Prostate gland (tissue), 2 donors: Measurements from ENCODE around the gene DENND5A.

Experiments used
- POLR2A ChIP-seq: fragments of 450-650 bp; IDR thresholded peaks from one replicate; pipeline ENCODE4 v1.6.1; 2016; ENCODE audit warnings: antibody characterized with exemption, mild to moderate bottlenecking
- POLR2AphosphoS5 ChIP-seq: sonication (generic); formaldehyde crosslinking; IDR thresholded peaks from one replicate; pipeline ENCODE4 v1.6.1; 2017; ENCODE audit warnings: antibody characterized with exemption
- TF ChIP-seq, protein P1 (sequence below), 4 experiments: fragments of 200-600 bp in 2 of 4; fragments of 450-650 bp in 2 of 4; sonication (generic) in 2 of 4; IDR thresholded peaks; 1 replicate in 3 of 4; 2 replicates in 1 of 4; pipeline ENCODE4 v1.5.1; 2016 to 2019; ENCODE audit warnings: antibody characterized with exemption in 4 of 4, mild to moderate bottlenecking in 2 of 4, moderate library complexity in 2 of 4

DNA sequence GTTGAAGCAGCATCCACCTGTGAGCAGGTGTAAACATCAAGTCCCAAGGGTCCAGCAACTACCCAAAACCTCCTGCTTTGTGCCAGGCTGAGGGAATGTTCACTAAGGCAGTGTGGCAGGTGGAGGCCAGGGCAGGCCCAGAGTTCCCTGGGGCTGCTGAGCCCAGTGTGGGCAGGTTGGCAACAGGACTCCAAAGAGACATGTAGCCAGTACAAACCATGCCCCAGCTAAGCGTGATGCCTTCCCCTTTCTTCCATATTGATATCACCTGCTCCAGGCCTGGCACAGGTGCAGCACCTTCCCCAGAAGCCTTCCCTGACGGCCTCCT, 143.7 kb downstream of the DENND5A start:
- TF ChIP-seq POLR2A (no peak), POLR2AphosphoS5 (no peak)
- TF ChIP-seq, protein P1, sequence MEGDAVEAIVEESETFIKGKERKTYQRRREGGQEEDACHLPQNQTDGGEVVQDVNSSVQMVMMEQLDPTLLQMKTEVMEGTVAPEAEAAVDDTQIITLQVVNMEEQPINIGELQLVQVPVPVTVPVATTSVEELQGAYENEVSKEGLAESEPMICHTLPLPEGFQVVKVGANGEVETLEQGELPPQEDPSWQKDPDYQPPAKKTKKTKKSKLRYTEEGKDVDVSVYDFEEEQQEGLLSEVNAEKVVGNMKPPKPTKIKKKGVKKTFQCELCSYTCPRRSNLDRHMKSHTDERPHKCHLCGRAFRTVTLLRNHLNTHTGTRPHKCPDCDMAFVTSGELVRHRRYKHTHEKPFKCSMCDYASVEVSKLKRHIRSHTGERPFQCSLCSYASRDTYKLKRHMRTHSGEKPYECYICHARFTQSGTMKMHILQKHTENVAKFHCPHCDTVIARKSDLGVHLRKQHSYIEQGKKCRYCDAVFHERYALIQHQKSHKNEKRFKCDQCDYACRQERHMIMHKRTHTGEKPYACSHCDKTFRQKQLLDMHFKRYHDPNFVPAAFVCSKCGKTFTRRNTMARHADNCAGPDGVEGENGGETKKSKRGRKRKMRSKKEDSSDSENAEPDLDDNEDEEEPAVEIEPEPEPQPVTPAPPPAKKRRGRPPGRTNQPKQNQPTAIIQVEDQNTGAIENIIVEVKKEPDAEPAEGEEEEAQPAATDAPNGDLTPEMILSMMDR (IDR thresholded peaks at IDR 0.05), result no peak
